HG03342 (cell line): ENCODE measurements around the gene MYO15A.

Source experiments
- ATAC-seq: cut with Tn5 transposase; IDR thresholded peaks from one replicate; pipeline ENCODE4 v1.9.1; 2021; ENCODE audit warnings: mild to moderate bottlenecking, moderate library complexity; ENCODE audit not compliant: unreplicated experiment

MYO15A gene

GRCh38 chr17:18105027-18105426 is 3.5 kb upstream of the MYO15A start:
- ATAC-seq, result no peak

GRCh38 chr17:18105595-18105994 is 3.0 kb upstream of the MYO15A start:
- no peak for ATAC-seq

- no peak for ATAC-seq
Observed at GRCh38 chr17:18106211-18106610, 2.3 kb upstream of the MYO15A start.

GRCh38 chr17:18107061-18107790 is 1.3 kb upstream of the MYO15A start:
- ATAC-seq, result no peak

GRCh38 chr17:18107971-18108370 is 585 bp upstream of the MYO15A start:
- no peak for ATAC-seq

GRCh38 chr17:18109935-18110485 is 1.5 kb downstream of the MYO15A start:
- ATAC-seq, result no peak

- no peak for ATAC-seq
Observed at GRCh38 chr17:18110636-18111145, 2.1 kb downstream of the MYO15A start.

GRCh38 chr17:18111330-18111971 is 2.9 kb downstream of the MYO15A start:
- no peak for ATAC-seq

GRCh38 chr17:18115517-18115916 is 7.0 kb downstream of the MYO15A start:
- no peak for ATAC-seq

- ATAC-seq, result no peak
Observed at GRCh38 chr17:18116078-18116477, 7.5 kb downstream of the MYO15A start.

GRCh38 chr17:18117533-18117932 is 9.0 kb downstream of the MYO15A start:
- ATAC-seq, result no peak

- ATAC-seq, result no peak
Observed at GRCh38 chr17:18117982-18118975, 9.7 kb downstream of the MYO15A start.

- no peak for ATAC-seq
Observed at GRCh38 chr17:18119166-18119745, 10.7 kb downstream of the MYO15A start.

- no peak for ATAC-seq
Observed at GRCh38 chr17:18119938-18120337, 11.4 kb downstream of the MYO15A start.

- ATAC-seq, result no peak
Observed at GRCh38 chr17:18120461-18121017, 12.0 kb downstream of the MYO15A start.

- no peak for ATAC-seq
Observed at GRCh38 chr17:18121144-18121910, 12.8 kb downstream of the MYO15A start.

- no peak for ATAC-seq
Observed at GRCh38 chr17:18122990-18123753, 14.6 kb downstream of the MYO15A start.

GRCh38 chr17:18124345-18125126 is 16.0 kb downstream of the MYO15A start:
- no peak for ATAC-seq
